ENCODE data around the gene RAB3IL1.
"Not testable (repeated sequence)": the region's sequence is repeated elsewhere in the genome, so short reads cannot be mapped to it uniquely, and the experiment has no call there.

The RAB3IL1 gene

GRCh38 chr11:61885784-61886580 is 31.4 kb downstream of the RAB3IL1 start:
- DNase-seq (ENCODE audit: low read depth) = no peak

- DNase-seq (ENCODE audit: low read depth) = no peak
Observed at GRCh38 chr11:61885166-61885778, 32.1 kb downstream of the RAB3IL1 start.

- DNase-seq (ENCODE audit: low read depth) = no peak
Observed at GRCh38 chr11:61883947-61884346, 33.4 kb downstream of the RAB3IL1 start.

- no peak for DNase-seq (ENCODE audit: low read depth)
Observed at GRCh38 chr11:61883327-61883726, 34.0 kb downstream of the RAB3IL1 start.

GRCh38 chr11:61882879-61883278 is 34.5 kb downstream of the RAB3IL1 start:
- DNase-seq (ENCODE audit: low read depth) = no peak

GRCh38 chr11:61882267-61882666 is 35.1 kb downstream of the RAB3IL1 start:
- not testable (repeated sequence) for DNase-seq (ENCODE audit: low read depth)

GRCh38 chr11:61881397-61881796 is 36.0 kb downstream of the RAB3IL1 start:
- no peak for DNase-seq (ENCODE audit: low read depth)

- no peak for DNase-seq (ENCODE audit: low read depth)
Observed at GRCh38 chr11:61880454-61880853, 36.9 kb downstream of the RAB3IL1 start.

GRCh38 chr11:61880031-61880430 is 37.3 kb downstream of the RAB3IL1 start:
- no peak for DNase-seq (ENCODE audit: low read depth)

GRCh38 chr11:61879152-61879551 is 38.2 kb downstream of the RAB3IL1 start:
- no peak for DNase-seq (ENCODE audit: low read depth)

GRCh38 chr11:61875698-61876097 is 41.7 kb downstream of the RAB3IL1 start:
- DNase-seq (ENCODE audit: low read depth) = no peak

GRCh38 chr11:61874853-61875252 is 42.5 kb downstream of the RAB3IL1 start:
- DNase-seq (ENCODE audit: low read depth) = no peak

- peak; percentile 29 for DNase-seq (ENCODE audit: low read depth)
Observed at GRCh38 chr11:61874377-61874809, 43.0 kb downstream of the RAB3IL1 start.

- no peak for DNase-seq (ENCODE audit: low read depth)
Observed at GRCh38 chr11:61873588-61874376, 43.6 kb downstream of the RAB3IL1 start.

GRCh38 chr11:61872935-61873565 is 44.3 kb downstream of the RAB3IL1 start:
- no peak for DNase-seq (ENCODE audit: low read depth)

GRCh38 chr11:61871158-61871597 is 46.2 kb downstream of the RAB3IL1 start:
- DNase-seq (ENCODE audit: low read depth) = peak; percentile 82

GRCh38 chr11:61870541-61871031 is 46.8 kb downstream of the RAB3IL1 start:
- DNase-seq (ENCODE audit: low read depth) = peak; percentile 59

- peak; percentile 31 for DNase-seq (ENCODE audit: low read depth)
Observed at GRCh38 chr11:61869708-61870451, 47.5 kb downstream of the RAB3IL1 start.

GRCh38 chr11:61869429-61869707 is 48.0 kb downstream of the RAB3IL1 start:
- DNase-seq (ENCODE audit: low read depth) = no peak

- DNase-seq (ENCODE audit: low read depth) = no peak
Observed at GRCh38 chr11:61868571-61869428, 48.6 kb downstream of the RAB3IL1 start.

GRCh38 chr11:61866958-61867343 is 50.4 kb downstream of the RAB3IL1 start:
- DNase-seq (ENCODE audit: low read depth) = no peak
